Hematopoietic multipotent progenitor cell treated with erythropoietin and hydrocortisone succinate and interleukin-3 and kit ligand, for 8 days (in vitro differentiated cells): ENCODE measurements around the gene PNPLA5.

Experiments used
- DNase-seq: peaks from one replicate; pipeline ENCODE4 v3.0.0-alpha.2; 2015

PNPLA5 gene

DNA sequence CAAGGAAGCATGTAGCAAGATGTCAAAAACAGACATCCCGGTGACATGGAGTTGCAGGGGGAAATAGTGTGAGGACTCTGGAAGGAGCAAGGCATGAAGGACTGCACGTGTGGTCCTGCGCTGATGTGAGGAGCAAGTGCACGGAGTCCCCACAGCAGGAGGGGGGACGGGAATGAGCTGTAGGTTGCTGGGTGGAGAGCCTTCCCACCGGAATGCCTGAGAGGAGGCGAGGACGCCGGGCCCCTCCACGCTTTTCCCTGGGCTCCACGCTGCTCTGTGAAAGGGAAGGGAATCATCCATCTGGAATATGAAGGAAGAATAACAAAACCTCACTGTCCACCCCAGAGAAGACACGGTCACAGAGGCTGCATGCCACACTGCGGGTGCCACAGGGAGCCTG, 56.1 kb downstream of the PNPLA5 start:
- no peak for DNase-seq

DNA sequence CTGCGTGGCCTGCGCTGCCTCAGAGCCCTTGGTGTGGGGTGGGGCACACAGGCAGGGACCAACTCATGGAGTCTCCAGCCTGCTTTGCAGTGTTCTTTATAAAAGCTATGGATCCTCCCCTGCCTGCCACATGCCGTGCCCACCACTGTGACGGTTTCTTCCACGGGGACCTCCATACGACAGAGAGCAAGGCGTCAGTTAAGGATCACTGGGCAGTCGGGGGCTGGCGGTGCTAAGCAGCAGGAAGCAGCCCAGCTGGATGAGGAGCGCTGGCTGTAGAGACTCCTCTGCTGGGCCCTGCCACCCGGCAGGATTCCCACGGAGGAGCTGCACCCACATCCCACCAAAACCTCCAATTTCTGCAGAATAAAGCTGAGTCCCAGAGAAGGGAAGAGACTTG, 56.6 kb downstream of the PNPLA5 start:
- no peak for DNase-seq

DNA sequence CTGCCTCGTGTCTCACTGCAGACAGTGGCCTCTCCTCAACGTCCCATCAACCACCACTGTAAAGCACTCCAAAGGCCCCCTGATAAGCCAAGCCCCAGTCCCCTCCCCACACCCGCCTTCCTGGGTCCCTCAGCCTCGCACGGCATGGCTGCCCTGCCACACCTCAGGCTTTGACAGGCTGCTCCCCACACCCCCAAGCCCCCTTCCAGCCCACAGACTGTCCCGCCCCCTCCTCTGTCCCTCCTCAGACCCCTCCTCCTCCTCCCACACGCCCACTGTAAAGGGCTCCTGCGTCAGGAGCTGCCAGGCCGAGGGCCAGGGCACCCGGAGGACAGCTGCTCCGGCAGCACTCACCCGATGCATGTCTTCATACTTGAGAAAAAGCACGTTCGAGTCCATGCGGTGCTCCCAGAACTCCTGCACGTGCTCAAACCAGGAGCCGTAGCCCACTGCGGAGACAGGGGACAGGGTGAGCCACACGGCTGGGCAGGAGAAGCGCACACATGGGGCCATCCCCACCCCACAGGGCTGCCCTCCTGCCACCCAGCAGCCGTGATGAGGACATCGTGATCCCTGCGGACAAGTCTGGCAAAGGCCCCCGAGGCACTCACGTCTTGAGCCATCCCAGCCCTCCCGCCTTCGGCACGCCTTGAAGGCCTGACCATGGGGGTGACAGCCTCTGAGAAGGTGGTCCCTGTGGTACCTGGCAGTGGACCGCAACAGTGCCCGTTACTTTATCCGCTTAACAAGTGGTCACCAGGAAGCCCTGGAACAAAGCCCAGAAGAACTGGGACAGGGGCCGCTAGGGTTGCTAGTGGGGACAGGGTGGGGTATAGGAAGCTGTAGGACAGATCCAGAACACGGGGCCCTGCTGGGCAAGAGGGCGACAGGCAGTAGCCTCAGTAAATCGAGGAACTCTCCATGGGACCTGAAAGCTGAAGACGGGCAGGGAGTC, 58.2 kb downstream of the PNPLA5 start:
- DNase-seq: no peak

DNA sequence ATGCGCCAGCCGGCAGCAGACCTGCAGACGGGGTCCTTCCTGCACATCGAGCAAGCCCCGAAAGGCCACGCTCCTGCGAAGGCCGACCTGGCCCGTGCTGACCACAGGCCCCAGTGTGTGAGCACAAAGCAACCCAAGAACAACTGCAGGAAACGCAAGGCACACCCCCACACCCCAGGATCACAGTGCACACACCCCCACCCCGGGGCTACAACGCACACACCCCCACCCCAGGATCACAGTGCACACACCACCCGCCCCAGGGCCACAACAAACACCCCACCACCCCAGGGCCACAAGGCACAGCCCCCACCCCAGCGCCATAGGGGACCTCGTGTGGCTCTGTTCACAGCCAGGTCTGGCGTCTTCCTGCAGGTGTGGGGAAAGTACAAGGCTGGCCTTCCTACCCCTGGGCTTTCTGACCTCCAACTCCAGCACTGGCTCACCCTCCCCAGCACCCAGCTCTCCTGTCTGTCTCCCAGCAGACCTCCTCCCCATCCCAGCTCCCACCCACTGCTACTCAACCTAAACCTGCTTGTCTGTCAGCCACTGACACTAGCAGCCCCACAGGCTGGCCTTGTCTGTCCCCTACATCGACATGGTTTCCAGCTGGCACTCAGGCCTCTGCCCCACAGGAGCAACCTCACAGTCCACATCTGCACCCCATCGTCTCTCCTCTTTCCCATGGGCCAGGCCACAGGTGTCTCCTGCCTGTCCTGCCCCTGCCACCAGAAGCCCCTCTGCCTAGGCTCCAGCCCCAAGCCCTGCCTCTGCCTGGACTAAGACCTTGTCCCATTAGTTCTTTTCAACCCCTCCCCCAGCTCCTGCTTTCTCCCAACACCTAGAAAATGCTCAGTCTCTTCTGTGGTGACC, 59.2 kb downstream of the PNPLA5 start:
- no peak for DNase-seq

DNA sequence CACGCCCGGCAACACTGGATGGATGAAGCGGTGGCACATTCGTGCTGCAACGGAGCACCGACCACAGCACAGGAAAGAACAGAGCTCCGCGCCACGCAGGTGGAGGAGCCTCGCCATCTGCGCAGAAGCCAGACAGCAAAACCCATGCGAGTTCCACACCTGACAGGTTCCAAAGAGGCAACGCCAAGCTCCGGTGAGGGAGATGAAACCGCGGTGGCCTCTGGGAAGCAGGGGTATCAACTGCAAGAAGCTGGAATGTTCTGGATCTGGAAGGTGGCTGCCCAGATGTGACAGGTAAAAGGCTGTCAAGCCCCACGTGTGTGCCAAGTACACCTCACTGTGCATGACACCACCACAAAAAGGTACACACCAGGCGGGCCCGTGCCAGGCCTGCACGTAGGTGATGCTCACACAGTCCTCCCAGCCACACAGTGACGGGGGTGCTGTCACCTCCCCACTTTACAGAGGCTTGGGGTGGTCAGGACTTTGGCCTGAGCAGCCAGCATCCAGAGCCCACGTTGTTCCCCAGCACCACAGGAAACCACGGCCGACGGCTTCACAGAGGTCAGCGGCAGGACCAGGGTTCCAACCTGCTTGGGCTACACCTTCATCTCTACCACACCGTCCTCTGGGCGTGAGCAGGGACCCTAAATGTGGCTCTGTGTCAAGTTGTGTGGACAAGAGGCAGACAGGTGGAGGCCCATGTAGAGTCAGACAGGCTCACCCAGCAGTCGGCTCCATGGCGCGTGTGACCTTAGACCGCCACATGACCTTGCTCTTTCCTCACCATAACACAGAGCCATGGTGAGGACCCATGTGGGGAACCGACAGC, 60.0 kb downstream of the PNPLA5 start:
- no peak for DNase-seq

DNA sequence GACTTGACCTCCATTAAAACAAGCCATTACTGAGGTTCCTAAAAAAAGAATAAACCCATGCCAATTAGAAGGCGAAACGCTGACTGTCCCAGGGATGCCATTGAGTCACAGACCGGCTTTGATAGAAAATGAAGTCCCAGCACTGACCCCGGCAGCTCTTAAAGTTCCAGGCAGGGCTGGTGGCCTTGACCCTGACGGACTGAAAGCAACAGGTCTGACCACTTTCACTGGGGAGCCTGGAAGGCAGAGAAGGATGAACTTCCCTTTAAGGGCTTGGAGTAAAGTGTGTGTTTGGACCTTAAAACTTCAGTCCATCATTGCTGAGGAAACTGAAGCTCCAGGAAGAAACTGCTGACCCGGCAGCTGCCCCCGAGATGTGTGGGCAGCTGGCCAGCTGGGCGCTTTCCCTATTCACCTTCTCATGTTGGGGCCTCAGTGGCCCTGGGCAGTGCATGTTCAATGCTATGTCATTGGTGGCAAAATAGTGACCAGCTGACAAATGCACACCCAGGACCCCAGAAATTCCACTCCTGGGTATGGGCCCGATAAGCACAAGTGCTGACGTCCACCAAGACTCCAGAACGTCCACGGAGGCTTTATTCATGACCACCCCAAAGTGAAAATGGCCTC, 60.8 kb downstream of the PNPLA5 start:
- no peak for DNase-seq

- DNase-seq: no peak
Measured at GRCh38 chr22:43829904-43830851, 61.6 kb downstream of the PNPLA5 start.
